HG03280 (cell line): ENCODE results near the gene PTGES3L.
"Not testable (repeated sequence)": the region's sequence is repeated elsewhere in the genome, so short reads cannot be mapped to it uniquely, and the experiment has no call there.

ENCODE experiments used
- ATAC-seq: cut with Tn5 transposase; IDR thresholded peaks from one replicate; pipeline ENCODE4 v1.9.1; 2021; ENCODE audit warnings: mild to moderate bottlenecking, moderate library complexity; ENCODE audit not compliant: unreplicated experiment

The PTGES3L gene

DNA sequence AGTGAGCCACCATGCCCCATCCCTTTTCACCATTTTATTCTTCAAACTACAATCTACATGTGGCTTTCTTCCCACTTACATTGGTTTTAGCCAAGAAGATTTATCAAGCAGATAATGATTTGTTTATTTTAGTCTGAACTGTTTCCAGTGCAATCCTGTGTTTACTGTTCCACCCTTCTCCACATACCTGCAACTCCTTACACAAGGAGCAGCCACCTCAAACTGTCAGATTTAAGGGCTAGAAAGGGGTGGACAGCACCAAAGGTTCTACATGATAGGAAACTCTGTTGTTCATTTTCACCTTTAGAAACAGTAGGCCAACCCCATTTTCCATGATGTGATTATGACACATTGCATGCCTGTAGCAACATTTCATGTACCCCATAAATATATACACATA lies 2.4 kb upstream of the PTGES3L start:
- ATAC-seq: no peak

DNA sequence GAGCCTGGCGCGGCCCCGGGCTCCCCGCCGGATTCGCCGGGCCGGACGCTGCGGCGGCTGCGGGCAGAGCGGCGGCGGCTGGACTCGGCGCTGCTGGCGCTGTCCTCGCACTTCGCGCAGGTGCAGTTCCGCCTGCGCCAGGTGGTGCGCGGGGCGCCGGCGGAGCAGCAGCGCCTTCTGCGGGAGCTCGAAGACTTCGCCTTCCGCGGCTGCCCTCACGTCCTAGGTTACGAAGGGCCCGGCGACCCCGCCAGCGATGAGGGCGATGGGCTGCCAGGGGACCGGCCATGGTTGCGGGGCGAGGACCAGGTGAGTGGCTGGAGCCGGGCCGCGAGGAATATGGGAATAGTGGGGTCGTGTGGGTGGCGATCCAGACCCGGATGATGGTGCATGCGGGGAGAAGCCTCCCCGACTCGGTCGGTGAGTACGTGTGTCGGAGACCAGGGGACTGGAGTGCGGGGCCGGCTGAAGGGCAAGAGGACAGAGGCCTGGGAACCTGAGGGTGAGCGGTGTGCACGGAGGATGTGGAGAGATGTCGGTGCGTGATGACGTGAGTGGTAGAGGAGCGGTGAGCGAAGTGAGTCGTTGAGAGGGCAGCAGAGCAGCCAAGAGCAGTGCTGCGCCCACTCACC lies 1.0 kb upstream of the PTGES3L start:
- ATAC-seq: peak; percentile 57

DNA sequence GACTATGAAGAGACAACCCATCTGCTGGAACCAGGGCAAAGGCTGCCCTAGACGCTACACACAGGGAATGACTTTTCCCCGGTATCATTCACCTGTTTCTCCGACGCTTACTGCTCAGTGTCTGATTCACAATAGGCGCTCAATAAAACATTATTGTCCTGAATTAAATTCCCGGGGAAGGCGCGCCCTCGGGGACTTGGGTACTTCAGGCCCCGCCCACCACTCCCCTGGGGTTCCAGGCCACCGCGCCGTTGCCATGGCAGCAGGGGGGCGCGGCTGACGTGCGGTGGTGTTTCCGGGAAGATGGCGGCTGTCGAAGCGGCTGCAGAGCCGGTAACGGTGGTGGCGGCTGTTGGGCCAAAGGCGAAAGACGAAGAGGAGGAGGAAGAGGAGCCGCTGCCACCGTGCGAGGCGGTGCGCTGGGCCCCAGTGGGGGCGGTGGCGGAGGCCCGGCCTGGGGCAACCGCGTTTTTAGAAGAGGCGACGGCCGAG lies 440 bp upstream of the PTGES3L start, which contains the start of gene RUNDC1:
Gene RUNDC1, plus strand, starts transcription at position 292 of the 492 bp plus-strand sequence. Its CDS starts 12 bp downstream, at position 304.
- ATAC-seq: peak; percentile 72

DNA sequence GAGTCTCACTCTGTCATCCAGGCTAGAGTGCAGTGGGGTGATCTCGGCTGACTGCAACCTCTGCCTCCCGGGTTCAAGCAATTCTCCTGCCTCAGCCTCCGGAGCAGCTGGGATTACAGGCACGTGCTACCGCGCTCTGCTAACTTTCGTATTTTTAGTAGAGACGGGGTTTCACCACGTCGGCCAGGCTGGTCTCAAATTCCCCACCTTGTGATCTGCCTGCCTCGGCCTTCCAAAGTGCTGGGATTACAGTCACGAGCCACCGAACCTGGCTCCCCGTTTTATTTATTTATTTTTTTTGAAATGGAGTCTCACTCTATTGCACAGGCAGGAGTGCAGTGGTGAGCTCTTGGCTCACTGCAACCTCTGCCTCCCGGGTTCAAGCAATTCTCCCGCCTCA lies 4.2 kb downstream of the PTGES3L start:
- ATAC-seq: not testable (repeated sequence)

DNA sequence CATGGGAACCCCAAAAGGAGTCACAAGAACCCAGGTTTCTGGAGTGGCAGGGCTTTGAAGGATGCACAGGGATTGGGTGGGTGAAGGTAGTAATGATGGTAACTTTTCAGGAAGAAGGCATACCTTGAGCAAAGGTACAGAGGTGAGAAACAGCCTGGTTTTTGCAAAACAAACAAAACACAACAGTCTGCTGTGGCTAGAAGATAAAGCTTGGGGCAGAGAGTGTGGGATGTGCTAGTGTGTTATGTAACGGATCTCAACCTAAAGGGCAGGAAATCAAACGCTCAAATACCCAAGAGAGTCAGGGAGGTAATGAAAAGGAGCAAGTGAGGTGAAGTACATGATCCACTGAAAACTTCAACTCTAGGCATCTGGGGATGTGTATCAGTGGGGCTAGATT lies 4.6 kb downstream of the PTGES3L start:
- no peak for ATAC-seq

DNA sequence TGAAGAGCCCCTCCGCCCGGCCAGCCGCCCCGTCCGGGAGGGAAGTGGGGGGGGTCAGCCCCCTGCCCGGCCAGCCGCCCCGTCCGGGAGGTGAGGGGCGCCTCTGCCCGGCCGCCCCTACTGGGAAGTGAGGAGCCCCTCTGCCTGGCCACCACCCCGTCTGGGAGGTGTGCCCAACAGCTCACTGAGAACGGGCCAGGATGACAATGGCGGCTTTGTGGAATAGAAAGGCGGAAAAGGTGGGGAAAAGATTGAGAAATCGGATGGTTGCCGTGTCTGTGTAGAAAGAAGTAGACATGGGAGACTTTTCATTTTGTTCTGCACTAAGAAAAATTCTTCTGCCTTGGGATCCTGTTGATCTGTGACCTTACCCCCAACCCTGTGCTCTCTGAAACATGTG lies 6.6 kb downstream of the PTGES3L start:
- ATAC-seq: not testable (repeated sequence)

DNA sequence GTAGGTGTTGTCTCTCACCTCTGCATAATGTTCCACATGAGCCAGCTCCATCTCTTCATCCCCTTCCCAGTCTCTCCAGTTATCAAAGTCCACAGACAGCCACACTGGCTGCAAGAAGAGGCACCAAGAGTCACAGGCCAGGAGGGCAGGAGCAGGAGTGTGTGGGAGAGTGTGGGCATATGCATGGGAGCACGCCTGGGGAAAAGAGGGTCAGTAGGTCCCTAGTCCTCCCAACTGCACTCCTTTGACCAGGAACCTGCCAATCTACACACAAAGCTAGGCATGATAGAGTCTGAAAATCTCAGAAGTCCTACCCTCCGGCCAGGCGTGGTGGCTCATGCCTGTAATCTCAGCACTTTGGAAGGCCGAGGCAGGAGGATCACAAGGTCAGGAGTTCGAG lies 8.3 kb downstream of the PTGES3L start:
- ATAC-seq: no peak

DNA sequence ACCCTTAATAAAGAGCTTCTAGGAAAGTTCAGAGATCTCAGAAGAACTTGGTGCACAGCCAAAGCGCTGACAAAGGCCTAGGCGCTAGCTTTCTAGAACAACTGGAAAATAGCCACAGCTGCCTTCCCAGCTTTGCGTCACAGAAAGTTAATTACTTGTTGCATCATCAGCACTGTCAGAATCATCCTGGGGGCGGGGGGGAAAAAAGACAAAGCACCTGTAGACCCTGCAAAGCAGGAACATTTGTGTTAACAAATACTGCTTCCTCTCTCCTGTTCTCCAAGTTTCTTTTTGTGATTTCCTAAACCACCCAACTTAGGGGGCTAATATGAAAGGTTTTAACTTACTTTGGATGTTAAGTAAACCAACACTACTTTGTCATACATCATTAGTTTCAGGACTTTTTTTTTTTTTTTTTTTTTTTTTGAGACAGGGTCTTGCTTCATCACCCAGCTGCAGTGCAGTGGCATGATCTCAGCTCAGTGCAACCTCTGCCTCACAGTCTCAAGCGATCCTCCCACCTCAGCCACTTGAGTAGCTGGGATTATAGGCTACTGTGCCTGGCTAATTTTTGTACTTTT lies 10.8 kb downstream of the PTGES3L start:
- no peak for ATAC-seq

DNA sequence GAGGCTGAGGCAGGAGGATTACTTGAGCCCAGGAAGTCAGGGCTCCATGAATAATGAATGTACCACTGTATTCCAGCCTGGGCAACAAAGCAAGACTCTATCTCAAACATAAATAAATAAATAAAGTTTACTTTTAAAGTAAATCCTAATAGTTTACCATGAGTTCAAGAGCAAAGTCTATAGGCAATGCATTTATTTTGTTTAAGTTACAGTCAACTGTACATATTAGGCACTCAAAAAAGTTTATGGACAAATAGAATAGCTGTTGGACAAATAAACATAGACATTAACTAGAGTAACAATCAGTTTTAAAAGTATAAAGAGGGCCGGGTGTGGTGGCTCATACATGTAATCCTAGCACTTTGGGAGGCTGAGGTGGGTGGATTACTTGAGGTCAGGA lies 12.0 kb downstream of the PTGES3L start:
- ATAC-seq: no peak

DNA sequence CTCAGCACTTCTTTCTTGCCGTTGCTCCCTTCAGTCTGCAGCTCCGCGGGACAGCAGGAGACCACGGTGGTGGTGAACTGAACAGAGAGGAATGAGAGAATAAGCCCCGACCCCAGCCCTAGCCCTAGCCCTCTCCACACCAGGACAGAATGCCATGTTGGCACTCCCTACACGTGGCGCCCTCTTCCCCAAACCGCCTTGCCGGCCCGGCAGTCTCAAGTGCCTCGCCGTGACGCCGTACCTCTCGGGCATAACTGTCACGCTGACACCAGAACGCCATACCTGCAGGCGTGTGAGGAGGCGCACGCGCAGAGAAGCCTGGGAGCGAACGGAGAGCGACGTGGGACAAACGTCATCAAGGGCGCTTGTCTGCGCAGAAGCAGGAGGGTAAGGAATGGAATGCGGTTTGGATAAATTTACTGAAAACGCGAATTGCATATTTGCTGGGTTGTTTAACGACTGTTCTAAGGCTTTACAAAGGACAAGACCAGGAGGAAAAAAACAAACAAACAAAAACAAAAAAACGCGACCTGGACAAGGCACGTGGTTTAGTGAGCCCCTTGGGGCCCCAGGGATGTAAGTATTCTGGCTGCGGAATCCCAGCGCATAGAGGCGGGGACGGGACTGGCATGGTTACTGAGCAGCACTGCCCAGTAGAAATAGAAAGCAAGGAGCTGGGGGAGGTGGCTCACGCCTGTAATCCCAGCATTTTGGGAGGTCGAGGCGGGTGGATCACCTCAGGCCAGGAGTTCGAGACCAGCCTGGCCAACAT lies 15.5 kb downstream of the PTGES3L start, which contains the start of gene AARSD1:
Gene AARSD1, minus strand, starts transcription at position 294 of the 772 bp plus-strand sequence. Its CDS starts 14 bp downstream, at position 280.
- peak; percentile 86 for ATAC-seq

DNA sequence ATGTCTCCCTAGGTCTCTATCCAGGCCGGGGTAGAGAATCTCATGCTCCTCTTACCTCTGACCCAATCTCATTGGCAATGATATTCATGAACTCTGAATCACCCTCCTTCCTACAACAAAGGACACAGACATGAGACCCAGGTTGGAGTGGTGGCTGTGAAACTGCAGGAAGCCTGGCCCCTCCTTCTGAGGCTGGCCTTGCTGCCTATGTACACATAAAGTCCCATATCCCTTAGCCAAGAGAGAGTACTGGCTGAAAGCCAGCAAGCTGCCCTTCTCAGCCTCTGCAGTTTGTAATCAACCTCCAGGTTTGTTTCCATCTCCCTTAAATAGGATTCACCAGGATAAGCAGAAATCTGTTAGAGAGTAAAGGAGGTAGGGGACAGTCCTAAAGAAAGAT lies 26.2 kb downstream of the PTGES3L start:
- no peak for ATAC-seq

DNA sequence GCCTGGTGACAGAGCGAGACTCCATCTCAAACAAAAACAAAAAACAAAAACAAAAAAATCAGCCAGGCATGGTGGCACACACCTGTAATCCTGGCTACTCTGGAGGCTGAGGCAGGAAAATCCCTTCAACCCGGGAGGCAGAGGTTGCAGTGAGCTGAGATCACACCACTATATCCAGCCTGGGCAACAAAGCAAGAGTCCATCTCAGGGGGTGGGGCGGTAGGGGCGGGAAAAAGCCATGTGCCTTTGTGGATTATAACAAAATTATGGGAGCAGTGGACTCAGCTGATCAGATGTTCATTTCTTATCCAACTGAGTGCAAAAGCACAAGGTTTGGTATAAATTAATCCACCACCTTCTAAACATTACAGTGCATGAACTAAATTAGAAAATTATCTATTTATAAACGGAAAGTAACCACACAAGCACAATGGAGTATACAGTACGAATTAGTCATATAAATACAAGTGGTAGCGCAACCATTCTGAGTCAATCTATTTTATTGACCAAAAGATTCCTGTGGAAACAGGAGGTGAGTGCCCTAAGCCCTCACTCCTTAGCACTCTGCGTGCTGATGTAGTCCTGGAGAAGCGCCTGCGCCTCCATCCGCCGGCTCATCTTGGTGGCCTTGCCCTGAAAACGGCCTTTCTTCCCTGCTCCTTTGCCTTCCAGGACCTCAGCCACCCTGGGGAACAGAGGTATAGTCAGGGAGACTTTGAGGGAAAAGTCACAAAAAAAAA lies 29.7 kb downstream of the PTGES3L start:
- no peak for ATAC-seq

DNA sequence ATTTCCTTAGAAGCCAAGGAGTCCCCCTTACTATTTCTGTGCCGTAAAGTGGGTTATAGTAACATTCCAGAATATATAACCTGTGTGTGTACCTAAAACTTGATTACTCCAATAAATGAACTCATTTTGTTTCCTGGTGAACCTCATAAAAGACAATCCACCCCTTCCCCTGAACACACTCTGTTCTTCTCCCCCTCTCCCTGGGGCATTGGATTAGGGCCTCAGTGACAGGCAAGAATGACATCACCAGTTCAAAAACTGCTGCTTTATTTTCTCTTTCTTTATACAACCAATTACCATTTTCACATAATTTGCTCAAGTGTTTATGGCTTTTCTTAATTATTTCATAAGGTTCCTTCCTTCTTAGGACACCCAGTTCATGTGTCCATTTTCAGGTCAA lies 33.1 kb downstream of the PTGES3L start:
- no peak for ATAC-seq

DNA sequence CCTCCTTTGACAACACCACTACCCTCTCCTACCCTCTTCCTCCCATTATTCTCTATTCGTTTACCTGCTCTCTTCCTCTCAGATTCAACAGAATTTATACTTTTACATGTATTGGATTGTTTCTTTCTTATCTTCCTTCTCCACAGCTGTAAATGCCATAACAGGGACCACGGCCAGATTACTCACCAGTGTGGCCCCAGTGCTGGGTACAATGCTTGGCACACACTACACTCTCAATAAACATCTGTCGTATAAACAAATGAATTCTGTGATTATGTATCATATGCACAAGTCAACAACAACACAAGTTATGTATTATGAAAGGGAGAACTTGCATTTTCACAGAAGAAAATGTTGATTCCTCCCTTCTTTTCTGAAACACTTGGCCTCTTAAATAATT lies 35.7 kb downstream of the PTGES3L start:
- ATAC-seq: no peak

DNA sequence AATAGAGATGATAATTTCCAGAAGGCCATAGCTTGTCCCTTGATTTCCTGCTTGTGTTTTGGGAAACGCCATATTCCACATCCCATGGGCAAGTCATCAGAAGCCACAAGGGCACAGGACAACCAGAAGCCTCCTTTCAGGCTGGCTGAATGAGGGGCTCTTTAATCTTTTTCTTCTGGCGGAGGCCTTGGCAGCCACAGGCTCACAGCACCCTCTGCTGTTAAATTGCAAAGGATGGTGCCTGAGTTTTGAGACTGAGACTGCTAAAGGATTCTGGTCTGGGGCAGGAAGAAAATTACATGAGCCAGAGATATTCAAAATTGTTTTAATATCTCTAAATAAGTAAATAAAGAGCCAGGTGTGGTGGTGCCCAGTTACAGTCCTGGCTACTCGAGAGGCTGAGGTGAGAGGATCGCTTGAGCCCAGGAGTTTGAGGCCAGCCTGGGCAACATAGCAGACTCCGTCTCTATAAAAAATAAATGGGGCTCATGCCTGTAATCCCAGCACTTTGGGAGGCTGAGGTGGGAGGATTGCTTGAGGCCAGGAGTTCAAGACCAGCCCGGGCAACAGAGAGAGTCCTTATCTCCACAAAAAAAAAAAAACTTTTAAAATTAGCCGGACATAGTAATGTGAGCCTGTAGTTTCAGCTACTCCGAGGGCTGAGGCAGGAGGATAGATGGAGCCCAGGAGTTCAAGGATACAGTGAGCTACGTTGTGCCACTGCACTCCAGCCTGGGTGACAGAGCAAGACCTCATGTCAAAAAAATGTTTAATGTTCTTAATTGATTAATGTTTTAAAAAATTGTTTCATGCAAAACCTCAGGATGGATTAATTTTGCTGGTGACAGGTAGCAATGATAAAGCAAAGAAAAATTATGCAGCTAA lies 41.9 kb downstream of the PTGES3L start:
- no peak for ATAC-seq

DNA sequence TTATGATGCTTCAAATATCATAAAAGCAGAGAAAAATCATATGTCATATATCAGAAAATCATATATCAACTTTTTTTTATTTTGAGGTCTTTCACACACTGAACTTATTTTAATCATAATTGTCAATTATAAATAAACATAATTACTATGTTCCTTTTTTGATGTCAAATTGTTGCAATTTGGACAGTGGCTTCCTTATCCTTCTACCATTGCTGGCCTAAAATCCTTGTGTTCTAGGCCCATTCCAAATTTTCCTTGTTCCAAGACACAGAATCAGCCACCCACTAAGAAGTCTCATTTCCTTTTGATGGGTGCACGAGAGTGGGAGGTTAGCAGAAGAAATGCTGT lies 50.4 kb downstream of the PTGES3L start:
- no peak for ATAC-seq

DNA sequence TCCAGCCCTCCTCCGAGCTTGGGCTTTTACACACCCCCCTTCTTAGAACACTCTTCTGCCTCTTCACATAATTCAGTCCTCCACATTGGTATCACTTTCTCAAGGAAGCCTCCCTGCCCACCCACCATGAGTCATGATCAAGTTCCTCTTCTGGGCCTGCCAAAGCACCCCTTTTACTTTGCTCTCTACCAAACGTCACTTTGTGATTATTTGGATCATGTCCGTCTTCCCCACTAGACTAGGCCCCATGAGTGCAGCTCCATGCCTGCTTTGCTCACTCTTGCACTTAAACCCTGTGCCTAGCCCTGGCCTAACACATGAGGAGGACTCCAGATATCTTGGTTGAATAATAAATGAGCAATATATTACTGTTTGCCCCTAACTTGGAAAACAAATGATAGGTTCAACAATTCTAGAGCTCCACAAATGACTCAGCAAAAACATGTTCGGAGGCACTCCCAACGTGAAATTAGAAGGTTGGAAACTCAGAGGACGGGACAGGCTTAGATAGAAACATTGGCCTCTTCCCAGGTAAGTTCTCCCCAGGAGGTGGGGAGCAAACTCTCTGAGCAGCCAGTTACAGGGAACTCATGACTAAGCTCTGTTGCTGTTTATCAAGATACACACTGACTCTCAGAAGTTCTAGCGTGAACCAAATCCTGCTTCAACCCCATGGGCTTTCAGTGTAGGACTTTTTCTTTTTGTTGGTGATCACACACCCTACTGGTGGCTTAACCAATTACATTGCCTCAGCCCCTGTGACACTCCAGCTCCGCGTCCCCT lies 51.0 kb downstream of the PTGES3L start:
- ATAC-seq: peak; percentile 68

DNA sequence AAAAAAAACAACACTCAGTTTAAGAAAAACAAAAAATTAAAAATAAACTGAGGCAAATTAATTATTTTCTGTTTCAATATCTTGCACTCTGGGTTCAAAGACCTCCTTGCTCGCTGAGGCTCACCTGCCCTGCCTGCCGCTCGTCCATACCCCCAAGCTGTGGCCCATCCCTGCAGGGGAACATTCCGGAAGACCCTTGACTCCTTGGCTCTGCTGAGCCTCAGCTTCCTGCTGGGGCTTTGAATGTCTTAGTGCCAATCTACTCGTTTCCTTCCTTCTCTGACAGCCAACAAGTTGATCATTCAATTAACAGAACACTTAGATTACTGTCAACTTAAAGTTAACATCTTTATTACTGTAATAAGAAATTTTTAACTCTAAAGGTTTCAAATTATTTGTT lies 55.0 kb downstream of the PTGES3L start:
- no peak for ATAC-seq

DNA sequence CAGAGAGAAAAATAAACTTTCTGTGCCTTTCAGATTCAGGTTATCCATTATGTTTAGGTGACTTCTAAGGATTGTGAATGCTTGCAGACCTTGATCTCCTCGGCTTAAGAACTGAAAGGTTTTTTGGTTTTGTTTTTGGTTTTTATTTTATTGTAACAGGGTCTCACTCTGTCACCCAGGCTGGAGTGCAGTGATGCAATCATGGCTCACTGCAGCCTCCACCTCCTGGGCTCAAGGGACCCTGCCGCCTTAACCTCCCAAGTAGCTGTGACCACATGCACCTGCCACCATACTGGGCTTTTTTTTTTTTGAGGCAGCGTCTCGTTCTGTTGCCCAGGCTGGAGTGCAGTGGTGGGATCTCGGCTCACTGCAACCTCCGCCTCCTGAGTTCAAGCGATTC lies 56.4 kb downstream of the PTGES3L start:
- ATAC-seq: not testable (repeated sequence)
